Gastrocnemius medialis (tissue), 4 donors: ENCODE results near the gene GTF2H1. TPM values are rescaled to one million over a fixed set of nuclear protein-coding genes. Genes with fewer than 3 reads are reported as not detected.

Experiments
- ATAC-seq, 2 donors: fragments of 150-250 bp; one replicate each; pipeline ENCODE4 v1.9.1; 2016
- DNase-seq, 2 donors: peaks; one replicate each; pipeline ENCODE4 v3.0.0-alpha.2; 2019
- H3K27ac ChIP-seq, 4 donors: fragments of 200-600 bp; sonication (generic); 1 replicate in 1 of 4; 2 replicates in 3 of 4; pipeline ENCODE4 v1.5.1; 2016 to 2018; ENCODE audit warnings: mild to moderate bottlenecking in 2 of 4, moderate library complexity in 1 of 4
- H3K27me3 ChIP-seq, 3 donors: fragments of 200-600 bp; sonication (generic) in 2 of 3; 1 replicate in 1 of 3; 2 replicates in 2 of 3; pipeline versions ENCODE4 v1.5.1 to v1.6.0; 2016 to 2019; ENCODE audit warnings: mild to moderate bottlenecking in 1 of 3, moderate library complexity in 1 of 3
- H3K36me3 ChIP-seq, 2 donors: fragments of 200-600 bp; sonication (generic) in 1 of 2; one replicate each; pipeline ENCODE4 v1.5.1; 2017 to 2018
- H3K4me1 ChIP-seq, 2 donors: fragments of 200-600 bp; sonication (generic) in 1 of 2; one replicate each; pipeline ENCODE4 v1.5.1; 2016 to 2017; ENCODE audit warnings: mild to moderate bottlenecking in 2 of 2
- H3K4me3 ChIP-seq, 4 donors: fragments of 200-600 bp; sonication (generic) in 3 of 4; 1 replicate in 1 of 4; 2 replicates in 3 of 4; pipeline ENCODE4 v1.5.1; 2016 to 2019; ENCODE audit warnings: mild to moderate bottlenecking in 2 of 4
- H3K9me3 ChIP-seq, 3 donors: fragments of 200-600 bp; sonication (generic) in 2 of 3; 1 replicate in 1 of 3; 2 replicates in 2 of 3; pipeline ENCODE4 v1.5.1; 2016 to 2019
- CTCF ChIP-seq, 5 experiments: fragments of 450-650 bp in 3 of 5; fragments of 200-600 bp in 2 of 5; sonication (generic) in 2 of 5; IDR thresholded peaks in 4 of 5; conservative IDR thresholded peaks in 1 of 5; 1 replicate in 4 of 5; 2 replicates in 1 of 5; pipeline ENCODE4 v1.5.1; 2016 to 2019; ENCODE audit warnings: antibody characterized with exemption in 5 of 5, mild to moderate bottlenecking in 3 of 5, moderate library complexity in 3 of 5
- POLR2A ChIP-seq, 2 donors: fragments of 450-650 bp; IDR thresholded peaks; one replicate each; pipeline ENCODE4 v1.6.1; 2017; ENCODE audit warnings: antibody characterized with exemption in 2 of 2, mild to moderate bottlenecking in 2 of 2, moderate library complexity in 2 of 2
- in situ Hi-C, 4 donors: fragments of 200-750 bp; cut with MboI; loops; one replicate each; pipeline versions ENCODE4 v1.15.0 to v1.8.0; 2017; ENCODE audit warnings: low sequenced_read_pairs in 4 of 4
- intact Hi-C: fragments of 100-400 bp; cut with DNase I; formaldehyde crosslinking; loops from one replicate; pipeline ENCODE4 v1.15.1; 2023; ENCODE audit warnings: low total_unique reads
- total RNA-seq, 4 donors: library from RNA; depleted of rRNA; stranded (reverse); fragments of >200 nt; gene quantifications; one replicate each; pipeline versions ENCODE4 v1.1.0 to v1.2.3, GENCODE V29; 2016

Gene GTF2H1
- total RNA-seq, 4 donors from 2014 or later = 30.9 to 45.6 (median 33.2) TPM

GRCh38 chr11:18314784-18315523 lies 7.4 kb upstream of the GTF2H1 start:
- H3K4me3 ChIP-seq = no peak overlapping the region
- intact Hi-C loops = no loop called here
- no peak for TF ChIP-seq POLR2A (IDR thresholded peaks at IDR 0.05)
- TF ChIP-seq CTCF (IDR thresholded peaks at IDR 0.05 in 4 of 5, conservative IDR thresholded peaks at IDR 0.05 in 1 of 5) = no peak
- H3K9me3 ChIP-seq = no peaks in the 10 kb centered on the region
- H3K27me3 ChIP-seq = no peaks in the 10 kb centered on the region
- ATAC-seq = no peak
- peaks cover 3 to 19% of the 10 kb centered on the region in 2 donors for H3K36me3 ChIP-seq
- H3K27ac ChIP-seq = no peak overlapping the region
- no peak for DNase-seq
- in situ Hi-C loops = loop anchor here in 1 of 4 donors (5.0 kb wide), 1 partner anchor 82 kb away; no protein-coding TSS in a partner anchor
- no peaks in the 10 kb centered on the region for H3K4me1 ChIP-seq

GRCh38 chr11:18315893-18316292 lies 6.5 kb upstream of the GTF2H1 start:
- DNase-seq (no peak), ATAC-seq (no peak)
- intact Hi-C loops (no loop called here), in situ Hi-C loops (loop anchor here in 1 of 4 donors (5.0 kb wide), 1 partner anchor 81 kb away; no protein-coding TSS in a partner anchor)
- Histone ChIP-seq H3K27me3 (no peaks in the 10 kb centered on the region), H3K27ac (no peak overlapping the region), H3K4me1 (peaks cover 6 to 8% of the 10 kb centered on the region in 2 donors), H3K36me3 (peaks cover 0 to 10% of the 10 kb centered on the region in 2 donors), H3K4me3 (no peak overlapping the region), H3K9me3 (no peaks in the 10 kb centered on the region)
- TF ChIP-seq POLR2A (IDR thresholded peaks at IDR 0.05) = no peak
- TF ChIP-seq CTCF (IDR thresholded peaks at IDR 0.05 in 4 of 5, conservative IDR thresholded peaks at IDR 0.05 in 1 of 5) = no peak

- TF ChIP-seq CTCF (IDR thresholded peaks at IDR 0.05 in 4 of 5, conservative IDR thresholded peaks at IDR 0.05 in 1 of 5) (no peak), POLR2A (IDR thresholded peaks at IDR 0.05) (no peak)
- H3K36me3 ChIP-seq = no peaks in the 10 kb centered on the region
- no peak overlapping the region for H3K4me3 ChIP-seq
- no peak overlapping the region for H3K27ac ChIP-seq
- H3K9me3 ChIP-seq = no peaks in the 10 kb centered on the region
- peaks cover 13 to 15% of the 10 kb centered on the region in 2 donors for H3K4me1 ChIP-seq
- H3K27me3 ChIP-seq = no peaks in the 10 kb centered on the region
- DNase-seq (no peak), ATAC-seq (no peak)
- in situ Hi-C loops (loop anchor here in 1 of 4 donors (5.0 kb wide), 1 partner anchor 80 kb away; no protein-coding TSS in a partner anchor), intact Hi-C loops (no loop called here)
Observed at GRCh38 chr11:18317551-18317950, 4.8 kb upstream of the GTF2H1 start.

- Histone ChIP-seq H3K9me3 (no peaks in the 10 kb centered on the region), H3K27ac (no peak overlapping the region), H3K4me1 (peaks cover 31 to 34% of the 10 kb centered on the region in 2 donors), H3K36me3 (no peaks in the 10 kb centered on the region), H3K27me3 (no peaks in the 10 kb centered on the region), H3K4me3 (no peak overlapping the region)
- intact Hi-C loops (no loop called here), in situ Hi-C loops (loop anchor here in 3 of 4 donors (5.0 to 10.0 kb wide), 4 partner anchors 75 to 315 kb away; partner anchors contain the start of genes SPTY2D1 (in 2 of the 3), LDHA (in 1 of the 3) and TSG101 (in 1 of the 3))
- no peak for DNase-seq
- TF ChIP-seq CTCF (IDR thresholded peaks at IDR 0.05 in 4 of 5, conservative IDR thresholded peaks at IDR 0.05 in 1 of 5) (no peak), POLR2A (IDR thresholded peaks at IDR 0.05) (no peak)
- no peak for ATAC-seq
Observed at GRCh38 chr11:18319914-18320313, 2.5 kb upstream of the GTF2H1 start.
